LNCaP clone FGC (cell line): ENCODE measurements around the gene CEACAM19.
"Not testable (repeated sequence)": the region's sequence is repeated elsewhere in the genome, so short reads cannot be mapped to it uniquely, and the experiment has no call there.

Source experiments
- DNase-seq: peaks from one replicate; pipeline ENCODE4 v3.0.0-alpha.2; 2011; ENCODE audit warnings: low read depth
- H3K4me3 ChIP-seq: 2 replicates; pipeline ENCODE4 v1.5.1; 2011; ENCODE audit warnings: mild to moderate bottlenecking, low read depth, low read length, control low read depth
- CTCF ChIP-seq: IDR thresholded peaks from 2 replicates; pipeline ENCODE4 v1.5.1; 2012; ENCODE audit warnings: mild to moderate bottlenecking; ENCODE audit not compliant: control insufficient read depth, insufficient read depth; ENCODE audit errors: extremely low read depth

The CEACAM19 gene

DNA sequence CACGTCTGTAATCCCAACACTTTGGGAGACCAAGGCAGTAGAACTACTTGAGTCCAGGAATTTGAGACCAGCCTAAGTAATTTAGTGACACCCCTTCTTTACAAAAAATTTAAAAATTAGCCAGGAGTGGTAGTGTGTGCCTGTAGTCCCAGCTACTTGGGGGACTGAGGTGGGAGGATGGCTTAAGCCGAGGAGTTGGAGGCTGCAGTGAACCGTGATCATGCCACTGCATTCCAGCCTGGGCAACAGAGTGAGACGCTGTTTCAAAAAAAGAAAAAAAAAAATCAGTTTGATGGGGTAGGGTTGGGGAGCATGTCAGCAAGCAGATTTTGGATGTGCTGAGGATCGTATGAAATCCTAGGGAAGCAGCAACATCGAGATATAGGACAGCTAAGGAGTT lies 4.2 kb downstream of the CEACAM19 start:
- no peak overlapping the region for H3K4me3 ChIP-seq
- DNase-seq: no peak
- TF ChIP-seq CTCF: no peak

GRCh38 chr19:44677019-44677811 lies 5.9 kb downstream of the CEACAM19 start:
- H3K4me3 ChIP-seq: no peak overlapping the region

DNA sequence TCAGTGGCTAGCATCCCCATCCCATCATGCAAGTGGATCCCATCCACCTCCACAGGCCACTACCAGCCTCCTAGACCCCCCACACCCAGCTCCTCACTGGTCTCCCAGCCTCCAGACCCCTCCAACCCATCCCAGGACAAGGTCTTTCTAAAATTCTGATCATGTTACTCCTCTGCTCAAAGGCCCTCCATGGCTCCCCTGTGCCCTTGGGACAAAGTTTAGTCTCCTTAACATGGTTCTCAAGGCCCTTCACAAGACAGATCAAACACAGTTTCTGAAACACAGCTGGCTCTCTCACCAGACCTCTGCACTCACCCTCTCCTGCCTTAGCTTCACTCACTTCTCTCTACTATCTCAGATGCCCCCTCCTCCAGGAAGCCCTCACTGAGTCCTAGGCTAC lies 9.3 kb downstream of the CEACAM19 start:
- no peak for TF ChIP-seq CTCF
- H3K4me3 ChIP-seq: no peak overlapping the region
- DNase-seq: no peak

More at GRCh38 chr19:44677019-44677811, 5.9 kb downstream of the CEACAM19 start:
- no peak for TF ChIP-seq CTCF
- DNase-seq: no peak

DNA sequence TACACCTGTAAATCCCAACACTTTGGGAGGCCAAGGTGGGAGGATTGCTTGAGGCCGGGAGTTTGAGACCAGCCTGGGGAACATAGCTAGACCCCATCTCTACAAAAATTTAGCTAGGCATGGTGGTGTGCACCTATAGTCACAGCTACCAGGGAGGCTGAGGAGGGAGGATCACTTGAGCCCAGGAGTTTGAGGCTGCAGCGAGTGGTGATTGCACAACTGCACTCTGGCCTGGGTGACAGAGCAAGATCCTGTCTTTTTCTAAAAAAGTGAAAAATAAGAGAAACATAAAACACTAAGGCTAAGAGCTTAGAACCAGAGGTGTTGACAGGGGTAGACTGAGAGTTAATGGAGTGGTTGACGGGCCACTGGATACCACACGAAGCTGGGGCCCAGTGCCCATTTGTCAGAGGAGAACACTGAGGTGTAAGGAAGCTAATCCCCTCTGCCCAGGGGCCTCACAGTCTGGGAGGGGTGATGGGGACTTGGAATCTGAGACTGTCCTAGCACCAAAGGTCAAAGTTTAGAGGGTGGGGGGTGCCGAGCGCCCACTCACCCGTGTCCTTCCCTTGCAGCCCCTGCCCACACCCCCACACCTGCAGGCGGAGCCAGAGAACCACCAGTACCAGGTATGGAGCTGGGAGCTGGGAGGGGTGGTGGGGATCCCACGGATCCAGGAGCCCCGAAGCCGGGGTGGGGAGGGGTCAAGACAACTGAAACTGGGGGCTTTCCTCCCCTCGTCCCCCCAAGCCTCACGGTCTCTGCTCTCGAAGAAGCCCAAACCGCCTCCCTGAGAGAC lies 10.9 kb downstream of the CEACAM19 start:
- no peak for TF ChIP-seq CTCF
- H3K4me3 ChIP-seq: no peak overlapping the region
- no peak for DNase-seq

DNA sequence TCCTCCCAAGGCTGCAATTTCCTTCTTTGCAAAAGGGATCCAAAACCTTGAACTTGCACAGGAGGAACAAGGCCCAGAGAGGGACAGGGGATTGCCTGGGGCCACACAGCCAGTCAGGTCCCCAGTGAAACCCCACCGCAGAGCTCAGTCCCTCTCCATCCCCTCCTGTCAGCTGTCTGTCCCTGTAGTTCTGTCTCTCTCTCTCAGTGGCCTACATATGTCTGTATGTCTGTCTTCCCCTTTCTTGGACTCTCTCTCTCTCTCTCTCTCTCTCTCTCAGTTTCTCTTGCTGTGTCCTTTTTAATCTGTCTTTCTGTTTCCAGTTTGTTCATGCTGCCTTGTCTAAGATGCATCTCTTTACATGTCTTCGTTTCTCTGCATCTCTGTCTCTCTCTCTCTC lies 11.5 kb downstream of the CEACAM19 start:
- H3K4me3 ChIP-seq: no peak overlapping the region
- DNase-seq: no peak
- no peak for TF ChIP-seq CTCF

- no peak overlapping the region for H3K4me3 ChIP-seq
- no peak for DNase-seq
- TF ChIP-seq CTCF: no peak
Observed at GRCh38 chr19:44683434-44684210, 12.3 kb downstream of the CEACAM19 start.

- DNase-seq, H3K4me3 ChIP-seq: not testable (repeated sequence)
Observed at GRCh38 chr19:44684396-44684795, 13.1 kb downstream of the CEACAM19 start.
